NCI-H510A treated with DMSO at 0.1 percent for 48 hours (cell line): ENCODE results near the gene TTLL13.

Source experiments
- DNase-seq: peaks from one replicate; lab custom pipeline; 2025; lab: John Stamatoyannopoulos, UW

TTLL13 gene, protein sequence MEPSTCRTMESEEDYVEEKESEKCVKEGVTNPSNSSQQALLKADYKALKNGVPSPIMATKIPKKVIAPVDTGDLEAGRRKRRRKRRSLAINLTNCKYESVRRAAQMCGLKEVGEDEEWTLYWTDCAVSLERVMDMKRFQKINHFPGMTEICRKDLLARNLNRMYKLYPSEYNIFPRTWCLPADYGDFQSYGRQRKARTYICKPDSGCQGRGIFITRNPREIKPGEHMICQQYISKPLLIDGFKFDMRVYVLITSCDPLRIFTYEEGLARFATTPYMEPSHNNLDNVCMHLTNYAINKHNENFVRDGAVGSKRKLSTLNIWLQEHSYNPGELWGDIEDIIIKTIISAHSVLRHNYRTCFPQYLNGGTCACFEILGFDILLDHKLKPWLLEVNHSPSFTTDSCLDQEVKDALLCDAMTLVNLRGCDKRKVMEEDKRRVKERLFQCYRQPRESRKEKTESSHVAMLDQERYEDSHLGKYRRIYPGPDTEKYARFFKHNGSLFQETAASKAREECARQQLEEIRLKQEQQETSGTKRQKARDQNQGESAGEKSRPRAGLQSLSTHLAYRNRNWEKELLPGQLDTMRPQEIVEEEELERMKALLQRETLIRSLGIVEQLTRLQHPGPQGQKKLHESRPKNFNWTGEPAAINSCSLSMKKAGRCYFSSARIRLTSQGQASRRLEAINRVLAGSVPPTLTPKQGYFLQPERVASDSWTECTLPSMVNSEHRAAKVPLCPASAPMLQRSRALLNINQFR

DNA sequence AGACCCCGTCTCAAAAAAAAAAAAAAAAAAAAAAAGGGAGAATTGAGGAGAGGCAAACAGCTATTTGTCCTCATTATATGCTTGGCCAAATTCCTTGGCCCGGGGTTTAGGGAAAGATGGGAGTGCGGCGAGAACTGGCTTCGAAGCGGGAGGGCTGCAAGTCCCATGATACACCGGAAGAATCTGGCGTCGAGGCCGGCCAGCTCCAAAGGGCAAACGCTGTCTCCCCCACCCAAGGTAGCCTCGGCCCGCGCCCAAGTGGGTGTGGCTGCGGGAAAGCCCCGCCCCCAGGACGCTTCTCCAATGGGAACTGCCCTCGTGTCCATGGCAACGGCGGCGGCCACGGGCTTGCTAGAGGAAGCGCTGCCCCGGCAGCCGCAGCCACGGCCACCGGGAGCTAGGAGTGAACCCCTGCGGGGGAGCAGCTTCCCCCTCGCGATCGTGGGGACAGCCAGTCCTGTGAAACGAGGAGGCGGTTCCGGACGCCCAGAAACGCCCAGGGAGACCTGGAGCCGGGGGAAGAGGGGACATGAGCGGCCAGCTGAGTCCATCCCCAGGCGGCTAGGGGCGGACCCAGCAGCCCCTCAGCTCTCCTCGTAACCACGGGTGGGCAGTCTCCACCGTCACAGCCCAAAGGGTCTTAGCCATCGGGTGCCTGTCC is at the start of gene TTLL13:
TTLL13 (plus strand) TSS at position 354 of the 661 bp plus-strand sequence. CDS start 1,075 bp downstream, outside the sequence.
- peak; percentile 53 for DNase-seq

DNA sequence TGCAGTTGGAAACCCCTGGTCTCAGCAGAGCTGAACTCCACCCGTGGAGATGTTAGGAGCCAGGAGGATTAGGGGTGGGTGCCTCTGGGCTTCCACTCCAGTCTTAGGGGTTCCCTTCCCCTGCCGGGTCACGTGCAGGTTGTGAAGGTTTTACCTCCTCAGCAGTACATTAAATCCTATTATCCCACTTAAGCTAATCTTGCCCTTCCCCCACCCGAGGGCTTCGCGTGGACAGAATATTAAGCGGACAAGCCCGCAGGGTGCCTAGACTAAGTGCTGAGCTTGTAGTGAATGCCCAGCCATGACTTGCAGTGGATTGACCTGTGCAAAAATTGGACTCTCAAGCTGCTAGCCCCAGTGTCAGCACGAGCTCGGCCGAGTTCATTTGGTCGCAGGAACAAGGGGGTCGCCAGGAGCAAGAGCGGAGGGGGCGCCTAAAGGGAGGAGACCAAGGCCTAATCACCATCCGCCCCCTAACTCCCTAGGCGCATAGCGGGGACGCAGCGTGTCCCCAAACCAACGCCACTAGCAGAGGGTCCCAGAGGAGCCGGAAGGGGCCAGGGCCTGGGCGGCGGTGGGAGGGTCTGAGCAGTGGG is 48.7 kb upstream of the TTLL13 start:
- no peak for DNase-seq

DNA sequence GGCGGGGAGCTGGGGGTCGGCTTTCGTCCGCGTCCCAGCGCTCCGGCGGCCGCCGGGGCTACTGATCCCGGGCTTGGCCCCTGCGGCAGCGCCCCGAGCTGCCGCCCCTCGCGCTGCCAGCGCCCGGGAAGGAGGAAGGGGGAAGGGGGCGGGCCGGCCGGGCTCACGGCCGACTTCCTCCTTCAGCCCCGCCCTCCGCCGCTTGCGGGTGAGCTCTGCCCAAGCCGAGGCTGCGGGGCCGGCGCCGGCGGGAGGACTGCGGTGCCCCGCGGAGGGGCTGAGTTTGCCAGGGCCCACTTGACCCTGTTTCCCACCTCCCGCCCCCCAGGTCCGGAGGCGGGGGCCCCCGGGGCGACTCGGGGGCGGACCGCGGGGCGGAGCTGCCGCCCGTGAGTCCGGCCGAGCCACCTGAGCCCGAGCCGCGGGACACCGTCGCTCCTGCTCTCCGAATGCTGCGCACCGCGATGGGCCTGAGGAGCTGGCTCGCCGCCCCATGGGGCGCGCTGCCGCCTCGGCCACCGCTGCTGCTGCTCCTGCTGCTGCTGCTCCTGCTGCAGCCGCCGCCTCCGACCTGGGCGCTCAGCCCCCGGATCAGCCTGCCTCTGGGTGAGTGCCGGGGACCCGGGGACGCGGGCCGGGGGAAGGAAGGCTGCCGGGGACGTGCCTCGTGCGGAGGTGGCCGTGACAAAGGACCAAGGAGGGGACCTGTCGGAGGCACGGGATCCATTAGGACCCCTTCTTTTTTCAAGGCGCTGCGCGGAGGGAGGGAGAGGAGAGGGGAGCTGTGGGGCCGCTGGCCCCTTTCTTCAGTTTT is 48.0 kb upstream of the TTLL13 start, which contains the start of gene SEMA4B:
SEMA4B (plus strand) TSS at position 201 of the 814 bp plus-strand sequence; CDS start at position 450, 249 bp downstream.
- DNase-seq, result peak; percentile 56

DNA sequence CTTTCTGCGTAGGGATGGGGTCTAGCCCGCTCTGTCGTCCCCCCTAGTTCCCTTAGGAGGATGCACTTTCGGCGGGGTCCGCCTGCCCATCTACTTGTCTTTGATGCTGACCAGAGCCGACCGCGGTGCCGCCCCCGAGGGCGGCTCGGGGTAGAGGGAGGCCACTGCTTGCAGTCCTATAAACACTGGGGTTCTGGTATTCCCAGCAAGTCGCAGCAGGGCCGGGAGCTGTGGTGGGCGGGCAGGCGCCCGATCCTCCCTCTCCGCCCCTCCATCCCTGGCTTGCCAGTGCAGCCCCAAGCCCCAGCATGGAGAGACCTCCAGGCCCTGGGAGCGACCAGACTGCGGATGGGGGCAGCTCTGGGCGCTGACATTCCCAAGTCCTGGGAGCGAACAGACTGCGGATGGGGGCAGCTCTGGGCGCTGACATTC is 47.4 kb upstream of the TTLL13 start:
- no peak for DNase-seq

DNA sequence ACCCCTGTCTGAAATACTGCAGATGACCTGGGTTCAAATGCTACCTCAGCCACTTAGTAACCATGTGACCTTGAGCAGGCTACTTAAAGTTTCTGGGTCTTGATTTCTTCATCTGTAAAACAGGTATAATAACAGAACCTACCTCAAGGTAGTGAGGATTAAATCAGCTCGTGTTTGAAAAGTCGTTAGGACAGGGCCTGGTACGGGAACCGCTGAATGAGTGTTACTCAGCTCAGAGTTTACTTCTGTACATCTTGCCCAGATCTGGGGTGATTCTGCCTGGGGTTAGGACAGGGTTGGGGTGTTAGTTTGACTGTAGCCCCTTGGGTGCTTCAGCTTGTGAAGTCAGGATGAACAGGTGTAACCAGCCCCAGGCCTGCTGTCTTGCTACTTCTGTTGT is 46.4 kb upstream of the TTLL13 start:
- DNase-seq, result no peak

DNA sequence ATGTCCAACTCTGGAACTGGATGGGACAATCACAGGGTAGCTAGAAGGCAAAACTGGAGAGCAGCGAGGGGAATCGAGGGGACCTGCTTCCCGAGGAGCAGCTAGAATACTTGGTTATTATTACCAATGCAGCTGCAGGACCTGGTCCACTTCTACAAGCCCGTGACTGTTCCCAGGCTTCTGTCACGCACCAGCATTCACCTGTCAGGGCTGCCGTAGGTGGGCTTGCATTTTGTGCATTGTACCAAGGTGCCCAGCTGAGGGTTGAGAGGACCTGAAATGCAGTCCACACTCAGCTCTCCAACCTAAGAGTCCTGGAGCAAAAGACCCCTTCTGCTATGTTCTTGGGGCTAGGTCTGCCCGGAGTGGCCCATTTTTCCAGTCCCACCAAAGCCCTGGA is 45.9 kb upstream of the TTLL13 start:
- no peak for DNase-seq

DNA sequence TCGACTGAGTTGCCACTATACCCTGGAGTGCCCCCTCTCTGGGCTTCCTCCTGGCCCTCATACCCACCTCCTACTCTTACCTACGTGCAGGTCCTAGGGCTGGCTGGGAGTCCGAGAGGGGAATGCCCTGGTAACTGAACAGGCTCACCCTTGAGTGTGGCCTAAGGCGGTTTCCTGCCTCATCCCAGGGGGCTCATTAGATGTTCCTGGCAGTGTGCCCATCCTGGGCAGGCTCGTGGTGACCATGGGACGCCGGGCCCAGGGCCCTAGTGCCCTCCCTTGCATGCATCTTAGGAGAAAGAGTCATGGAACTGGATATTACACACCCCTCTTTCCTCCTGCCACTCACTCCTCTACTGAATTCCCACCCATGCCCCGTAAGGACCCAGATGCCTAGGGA is 45.4 kb upstream of the TTLL13 start:
- no peak for DNase-seq

DNA sequence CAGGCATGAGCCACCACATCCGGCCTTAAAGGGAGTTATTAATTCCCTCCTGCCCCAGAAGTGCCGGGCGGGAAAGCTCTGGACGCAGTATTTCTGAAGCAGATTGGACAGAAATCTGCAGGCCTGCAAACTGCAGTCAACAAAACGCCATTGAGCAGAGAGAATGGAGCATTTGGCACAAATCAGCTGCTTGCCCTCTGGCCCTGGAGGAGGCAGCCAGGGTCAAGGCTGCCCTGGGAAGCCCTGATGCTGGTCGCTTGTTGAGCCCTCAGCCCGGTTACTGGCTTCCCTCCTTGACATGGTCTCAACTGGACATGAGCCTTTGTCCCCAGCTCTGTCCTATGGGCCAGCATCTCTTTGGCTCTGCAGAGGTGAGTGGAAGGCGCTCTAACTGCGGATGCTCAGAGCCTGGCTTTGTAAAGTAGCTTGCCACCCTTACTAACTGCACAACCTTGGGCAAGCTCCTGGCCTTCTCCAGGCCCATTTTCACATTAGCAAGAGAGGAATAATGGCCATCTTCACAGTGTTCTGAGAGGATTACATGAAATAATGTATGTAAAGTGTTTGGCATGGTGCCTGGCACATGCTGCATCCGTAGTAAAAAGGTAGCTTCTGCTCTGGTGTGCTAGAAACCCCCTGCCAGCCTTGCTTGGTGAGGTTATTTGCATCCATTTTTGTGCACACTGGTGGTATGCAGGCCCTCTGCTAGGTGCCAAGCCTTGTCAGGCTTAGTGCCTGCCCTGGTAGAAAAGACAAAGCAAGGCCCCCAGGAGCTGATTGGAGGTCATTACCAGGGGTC is 44.1 kb upstream of the TTLL13 start:
- no peak for DNase-seq

DNA sequence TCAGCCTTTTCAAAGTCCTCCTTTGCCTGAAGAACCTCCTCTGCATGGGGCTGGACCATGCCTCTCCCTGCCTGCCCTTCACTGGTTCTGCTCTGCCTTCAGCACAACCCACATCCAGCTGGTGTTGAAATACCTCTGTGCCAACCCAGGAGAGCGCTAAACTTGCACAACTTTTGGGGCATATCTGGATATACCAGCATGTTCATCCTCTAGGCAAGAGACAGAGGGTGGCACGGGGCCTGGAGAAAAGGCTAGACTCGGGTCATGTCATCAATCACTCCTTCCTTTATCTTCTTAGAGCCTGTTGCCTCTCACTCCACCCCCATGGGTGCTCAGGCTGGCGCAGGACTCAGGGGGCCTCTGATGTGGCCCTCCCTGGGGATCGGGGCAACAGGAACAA is 43.5 kb upstream of the TTLL13 start:
- no peak for DNase-seq

DNA sequence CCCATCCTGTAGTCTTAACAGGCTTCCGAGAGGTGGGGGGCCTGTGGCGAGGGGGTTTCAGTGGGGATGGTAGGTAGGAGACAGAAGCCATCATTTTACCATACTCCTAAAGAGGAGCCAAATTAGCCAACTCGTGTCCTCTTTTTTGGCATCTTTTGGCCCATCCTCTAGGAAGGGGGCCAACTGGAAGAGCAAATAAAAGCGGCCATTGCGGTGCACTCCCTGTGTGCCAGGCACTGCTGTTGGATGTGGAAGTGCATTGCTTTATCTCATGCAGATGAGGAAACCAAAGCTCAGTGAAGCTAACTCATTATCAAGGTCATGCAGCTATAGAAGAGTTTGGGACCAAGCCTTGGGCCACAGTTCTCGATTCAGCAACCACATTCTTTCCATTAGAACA is 42.1 kb upstream of the TTLL13 start:
- DNase-seq, result no peak

DNA sequence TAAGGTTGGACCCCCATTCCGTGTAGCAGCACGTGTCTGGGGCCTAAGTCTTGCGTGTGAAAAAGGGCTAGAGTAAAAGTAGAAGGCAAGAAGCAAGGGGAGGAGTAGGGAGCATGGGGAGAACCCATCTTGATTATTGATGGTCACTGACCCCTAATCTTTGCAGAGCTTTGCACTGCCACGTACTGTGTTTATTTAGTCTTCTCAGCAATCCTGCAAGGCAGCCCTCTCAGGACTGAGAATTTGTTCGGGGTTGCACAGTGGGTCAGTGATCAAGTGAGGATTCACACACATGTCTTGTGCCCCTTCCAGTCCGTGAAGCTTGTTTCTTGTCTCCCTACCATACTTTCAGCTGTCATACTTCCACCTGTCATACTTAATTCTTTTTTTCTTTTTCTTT is 41.0 kb upstream of the TTLL13 start:
- DNase-seq, result no peak

DNA sequence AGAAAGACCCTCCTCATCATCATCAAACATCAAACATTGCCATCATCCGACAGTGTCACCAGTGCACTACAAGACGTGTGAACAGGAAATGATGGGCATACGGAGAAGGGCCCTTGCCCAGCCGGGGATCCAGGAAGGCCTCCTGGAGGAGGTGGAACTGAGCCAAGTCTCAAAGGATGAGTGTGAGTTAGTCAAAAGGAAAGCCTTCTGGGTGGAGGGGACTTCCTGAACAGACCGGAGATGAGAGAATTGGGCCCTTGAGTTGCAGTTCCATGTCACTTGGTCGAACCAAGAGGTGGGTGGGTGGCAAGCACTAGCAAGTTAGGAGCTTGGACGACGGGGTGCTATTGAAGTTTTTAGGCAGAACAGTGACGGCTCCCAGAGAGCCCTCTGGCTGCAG is 39.8 kb upstream of the TTLL13 start:
- DNase-seq, result no peak

DNA sequence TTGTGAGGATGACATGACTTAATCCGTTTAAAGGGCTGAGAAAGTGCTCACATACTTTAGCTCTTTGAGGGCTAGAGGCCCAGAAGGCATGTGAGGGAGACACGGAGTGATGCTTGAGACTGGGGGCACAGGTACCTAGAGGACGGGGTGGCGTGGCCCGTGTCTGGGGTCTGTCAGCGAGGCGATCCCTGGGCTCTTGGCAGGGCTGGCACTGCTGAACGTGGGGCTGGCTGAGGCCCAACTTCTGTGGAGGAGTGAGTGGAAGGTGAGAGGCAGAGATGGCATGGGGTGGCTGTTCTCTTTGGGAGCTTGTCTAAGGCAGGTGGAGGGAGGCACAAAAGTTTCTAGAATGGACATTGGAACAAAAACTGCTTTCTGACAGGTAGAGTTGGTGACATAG is 38.8 kb upstream of the TTLL13 start:
- no peak for DNase-seq

DNA sequence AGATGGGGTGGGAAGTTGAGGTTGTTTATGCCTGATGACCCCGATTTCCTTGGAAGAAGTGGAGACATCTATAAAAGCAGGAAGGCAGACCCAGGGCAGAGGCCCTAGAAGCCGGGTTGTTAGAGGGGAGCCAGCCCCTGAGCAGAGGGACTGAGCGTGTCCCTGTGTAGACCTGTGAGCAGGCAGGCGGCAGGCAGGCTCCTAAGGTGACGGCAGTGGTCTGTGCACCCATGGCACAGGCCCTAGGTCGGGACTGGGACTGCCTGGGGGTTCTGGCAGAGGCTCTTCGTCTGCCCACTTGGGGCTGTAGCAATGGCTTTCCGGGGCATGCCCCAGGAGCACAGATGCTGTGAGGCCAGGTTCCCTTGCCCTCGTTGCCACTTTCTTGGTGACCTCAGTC is 38.3 kb upstream of the TTLL13 start:
- DNase-seq, result no peak

DNA sequence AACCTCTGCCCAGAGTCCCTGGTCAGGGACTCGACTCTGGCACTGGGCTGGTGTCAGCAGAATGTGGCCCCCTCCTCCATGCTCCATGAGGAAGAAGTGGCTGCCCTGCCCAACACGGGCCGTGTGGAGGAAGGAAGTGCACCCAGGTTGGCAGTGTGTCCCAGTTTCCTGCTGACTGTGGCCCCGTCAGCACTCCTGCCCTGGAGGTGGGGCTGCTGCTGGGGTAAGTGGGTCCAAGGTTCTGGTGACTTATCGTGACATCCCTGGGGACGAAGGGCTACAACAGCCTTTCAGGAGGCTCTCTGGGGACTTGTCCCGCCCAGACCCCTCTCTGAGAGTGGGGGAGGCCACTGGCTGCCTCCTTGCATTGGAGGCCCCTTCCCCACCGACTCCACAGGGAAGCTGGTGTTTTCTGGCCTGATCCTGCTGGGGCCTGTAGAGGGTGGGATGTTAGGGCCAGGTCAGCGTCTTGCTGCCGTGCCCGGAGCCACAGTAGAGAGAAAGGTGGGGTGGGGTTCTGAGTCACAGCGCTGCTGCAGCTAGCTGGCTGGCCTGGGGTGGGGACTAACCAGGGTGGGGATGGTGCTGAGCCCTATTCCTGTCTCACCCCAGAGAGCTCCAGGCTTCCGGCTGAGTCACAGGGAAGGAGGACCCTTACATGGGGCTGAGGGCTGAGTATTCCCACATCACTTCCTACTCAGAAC is 37.8 kb upstream of the TTLL13 start:
- no peak for DNase-seq

DNA sequence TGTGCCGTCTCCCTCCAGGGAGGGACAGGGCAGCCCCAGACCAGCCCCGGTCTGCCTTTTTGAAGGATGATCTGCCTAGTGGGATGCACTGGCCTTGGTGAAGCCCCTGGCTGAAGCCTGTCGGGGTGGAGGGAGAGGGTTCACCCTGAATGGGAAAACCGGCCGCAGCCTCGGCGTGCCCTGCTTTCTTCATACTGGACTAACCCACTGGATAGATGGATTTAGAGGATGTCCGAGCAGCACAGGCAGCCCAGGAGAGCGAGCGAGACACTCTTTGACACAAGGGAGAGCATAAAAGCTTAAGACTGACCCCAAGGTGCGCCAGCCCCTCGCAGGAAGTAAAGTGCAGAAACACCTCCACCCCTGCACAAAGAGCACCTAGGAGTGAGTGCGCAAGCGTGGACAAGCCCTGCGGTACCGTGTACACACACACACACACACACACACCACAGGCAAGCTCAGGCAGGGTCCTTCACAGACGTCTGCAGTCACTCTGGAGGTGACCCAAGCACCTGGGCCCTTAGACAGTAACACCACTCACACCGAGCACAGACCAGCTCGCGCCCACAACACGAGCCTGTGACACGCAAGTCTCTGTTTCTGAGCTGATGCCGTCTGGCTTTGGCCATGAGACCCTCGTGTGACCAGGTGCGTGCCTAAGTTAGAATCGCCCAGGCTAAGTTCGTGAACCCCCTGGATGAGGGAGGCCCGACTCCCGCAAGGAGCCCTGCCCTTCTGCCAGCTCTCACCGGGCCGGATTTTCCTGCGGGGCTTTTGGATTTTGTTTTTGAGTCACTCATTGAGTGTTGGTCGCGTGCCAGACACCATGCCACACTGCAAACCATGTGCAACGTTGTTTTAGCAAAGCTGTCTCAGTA is 36.9 kb upstream of the TTLL13 start:
- no peak for DNase-seq

DNA sequence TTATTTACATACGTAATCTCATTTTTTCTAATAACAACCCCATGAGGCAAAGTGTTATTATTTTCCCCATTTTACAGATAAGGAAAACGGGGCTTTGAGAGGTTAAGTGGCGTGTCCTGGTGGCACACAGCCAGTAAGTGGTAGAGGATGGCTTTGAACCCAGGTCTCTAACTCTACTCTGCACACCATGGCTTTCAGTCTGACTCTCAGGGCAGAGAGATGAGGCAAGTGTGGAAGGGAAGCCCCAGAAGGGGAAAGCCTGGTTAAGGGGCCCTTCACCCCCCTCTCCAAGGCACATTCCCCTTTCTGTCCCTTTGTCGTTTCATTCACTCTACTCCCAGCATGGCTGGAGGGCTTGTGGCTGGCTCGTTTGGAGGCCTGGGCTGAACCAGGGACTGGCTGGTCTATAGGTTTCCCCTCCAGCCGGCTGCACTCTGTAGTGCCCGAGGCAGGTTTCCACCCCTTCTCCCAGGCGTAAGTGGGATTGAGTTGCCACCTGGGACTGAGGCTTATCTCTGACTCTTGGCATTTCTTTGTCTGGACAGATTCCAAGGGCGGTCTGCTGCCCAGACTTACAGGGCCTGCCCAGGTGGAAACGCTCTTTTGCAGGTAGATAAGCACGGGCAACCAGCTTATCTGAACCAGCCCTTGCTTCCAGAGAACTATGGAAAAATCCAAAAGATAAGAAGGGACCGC is 36.1 kb upstream of the TTLL13 start:
- DNase-seq, result no peak

DNA sequence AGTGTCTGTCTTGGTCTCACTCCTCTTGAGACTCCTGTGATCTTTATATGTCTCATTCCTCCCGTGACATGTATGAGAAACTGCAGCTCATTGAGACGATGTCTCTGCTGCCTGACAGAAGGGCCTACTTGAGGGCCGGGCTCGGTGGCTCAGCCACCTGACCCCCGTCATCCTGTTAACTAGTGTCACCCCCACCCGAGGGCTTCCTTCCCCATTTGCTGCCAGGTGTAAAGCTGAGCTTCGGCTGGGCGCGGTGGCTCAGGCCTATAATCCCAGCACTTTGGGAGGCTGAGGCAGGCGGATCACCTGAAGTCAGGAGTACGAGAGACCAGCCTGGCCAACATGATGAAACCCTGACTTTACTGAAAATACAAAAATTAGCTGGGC is 35.5 kb upstream of the TTLL13 start:
- no peak for DNase-seq
